Measurements from ENCODE around the gene DYSF.

Gene DYSF

GRCh38 chr2:71605173-71605641 lies 151.8 kb downstream of the DYSF start:
- no peak for DNase-seq (ENCODE audit: low spot score)
- TF ChIP-seq, protein P1, sequence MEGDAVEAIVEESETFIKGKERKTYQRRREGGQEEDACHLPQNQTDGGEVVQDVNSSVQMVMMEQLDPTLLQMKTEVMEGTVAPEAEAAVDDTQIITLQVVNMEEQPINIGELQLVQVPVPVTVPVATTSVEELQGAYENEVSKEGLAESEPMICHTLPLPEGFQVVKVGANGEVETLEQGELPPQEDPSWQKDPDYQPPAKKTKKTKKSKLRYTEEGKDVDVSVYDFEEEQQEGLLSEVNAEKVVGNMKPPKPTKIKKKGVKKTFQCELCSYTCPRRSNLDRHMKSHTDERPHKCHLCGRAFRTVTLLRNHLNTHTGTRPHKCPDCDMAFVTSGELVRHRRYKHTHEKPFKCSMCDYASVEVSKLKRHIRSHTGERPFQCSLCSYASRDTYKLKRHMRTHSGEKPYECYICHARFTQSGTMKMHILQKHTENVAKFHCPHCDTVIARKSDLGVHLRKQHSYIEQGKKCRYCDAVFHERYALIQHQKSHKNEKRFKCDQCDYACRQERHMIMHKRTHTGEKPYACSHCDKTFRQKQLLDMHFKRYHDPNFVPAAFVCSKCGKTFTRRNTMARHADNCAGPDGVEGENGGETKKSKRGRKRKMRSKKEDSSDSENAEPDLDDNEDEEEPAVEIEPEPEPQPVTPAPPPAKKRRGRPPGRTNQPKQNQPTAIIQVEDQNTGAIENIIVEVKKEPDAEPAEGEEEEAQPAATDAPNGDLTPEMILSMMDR (IDR thresholded peaks at IDR 0.05; ENCODE audit: borderline replicate concordance, control extremely low read depth, extremely low read depth, insufficient read depth, missing control alignments): no peak
- in situ Hi-C loops (cut with MboI; ENCODE audit: low sequenced_read_pairs, unreplicated experiment): no loop called here

GRCh38 chr2:71605781-71606241 lies 152.4 kb downstream of the DYSF start:
- TF ChIP-seq, protein P1 (IDR thresholded peaks at IDR 0.05; ENCODE audit: borderline replicate concordance, control extremely low read depth, extremely low read depth, insufficient read depth, missing control alignments): no peak
- in situ Hi-C loops (cut with MboI; ENCODE audit: low sequenced_read_pairs, unreplicated experiment): no loop called here
- no peak for DNase-seq (ENCODE audit: low spot score)

GRCh38 chr2:71606244-71606643 lies 152.9 kb downstream of the DYSF start:
- in situ Hi-C loops (cut with MboI; ENCODE audit: low sequenced_read_pairs, unreplicated experiment): no loop called here
- TF ChIP-seq, protein P1 (IDR thresholded peaks at IDR 0.05; ENCODE audit: borderline replicate concordance, control extremely low read depth, extremely low read depth, insufficient read depth, missing control alignments): no peak
- no peak for DNase-seq (ENCODE audit: low spot score)

DNA sequence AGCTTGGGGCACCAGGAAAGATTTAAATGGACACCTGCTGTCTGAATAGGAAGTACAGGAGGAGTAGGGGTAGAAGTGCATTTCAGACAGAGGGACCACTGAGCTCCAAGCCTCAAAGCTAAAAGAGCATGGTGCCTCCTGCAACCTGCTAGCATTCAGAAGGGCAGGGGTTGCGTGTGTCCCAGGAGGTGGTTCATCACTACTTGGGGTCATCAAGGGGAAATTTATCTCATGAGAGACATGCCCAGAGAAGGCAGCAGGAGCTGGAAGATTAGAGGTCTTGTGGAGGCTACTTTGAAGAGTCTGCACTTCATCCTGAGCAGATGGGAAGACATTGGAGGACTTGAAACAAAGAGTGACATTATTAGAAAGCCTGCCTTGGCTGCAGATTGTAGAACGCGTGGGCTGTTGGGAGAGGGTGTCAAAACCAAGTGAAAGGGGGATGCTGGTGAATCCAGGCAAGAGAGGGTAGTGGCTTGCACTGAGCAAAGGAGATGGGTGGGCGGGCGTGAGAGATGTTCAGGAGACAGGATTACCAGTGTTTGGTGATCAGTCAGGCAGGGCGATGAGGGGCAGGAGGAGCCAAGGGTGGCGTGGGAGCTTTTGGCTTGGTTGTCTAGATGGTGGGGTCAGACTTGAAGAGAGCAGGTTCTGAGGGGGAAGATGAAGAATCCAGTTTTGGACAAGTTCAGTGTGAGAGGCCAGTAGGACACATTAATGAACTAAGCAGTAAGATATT lies 154.0 kb downstream of the DYSF start:
- in situ Hi-C loops (cut with MboI; ENCODE audit: low sequenced_read_pairs, unreplicated experiment): no loop called here
- TF ChIP-seq, protein P1 (IDR thresholded peaks at IDR 0.05; ENCODE audit: borderline replicate concordance, control extremely low read depth, extremely low read depth, insufficient read depth, missing control alignments): no peak
- no peak for DNase-seq (ENCODE audit: low spot score)

- in situ Hi-C loops (cut with MboI; ENCODE audit: low sequenced_read_pairs, unreplicated experiment): no loop called here
- DNase-seq (ENCODE audit: low spot score): no peak
These were observed 154.7 kb downstream of the DYSF start for GRCh38 chr2:71608034-71608433.

GRCh38 chr2:71608441-71608840 lies 155.1 kb downstream of the DYSF start:
- TF ChIP-seq, protein P1 (IDR thresholded peaks at IDR 0.05; ENCODE audit: borderline replicate concordance, control extremely low read depth, extremely low read depth, insufficient read depth, missing control alignments): no peak
- in situ Hi-C loops (cut with MboI; ENCODE audit: low sequenced_read_pairs, unreplicated experiment): no loop called here
- no peak for DNase-seq (ENCODE audit: low spot score)

More at GRCh38 chr2:71608034-71608433, 154.7 kb downstream of the DYSF start:
- TF ChIP-seq, protein P1 (IDR thresholded peaks at IDR 0.05; ENCODE audit: borderline replicate concordance, control extremely low read depth, extremely low read depth, insufficient read depth, missing control alignments): no peak

All from GM13976 (cell line).